IMR-90 (cell line): ENCODE results near the gene NR6A1. TPM values are rescaled to one million over a fixed set of nuclear protein-coding genes. Genes with fewer than 3 reads are reported as not detected.

ENCODE experiments used
- ATAC-seq: fragments of 200-7000 bp; cut with Tn5 transposase; 2 replicates; pipeline ENCODE4 v1.9.1; 2020; ENCODE audit warnings: low read depth, mild to moderate bottlenecking, moderate library complexity
- BruUV-seq: library from RNA; stranded (reverse); fragments of 400-500 nt; replicated peaks from 2 replicates; lab custom pipeline; 2021; lab: Mats Ljungman, UMichigan
- CTCF ChIA-PET: fragments of 300-600 bp; formaldehyde crosslinking; extraction: SDS; loops from one replicate; lab custom pipeline; 2021; ENCODE audit warnings: antibody characterized with exemption; lab: Yijun Ruan, JAX
- POLR2A ChIA-PET: fragments of 300-600 bp; sonication (Branson Sonifier 250); formaldehyde crosslinking; loops from one replicate; lab custom pipeline; 2022; ENCODE audit warnings: antibody characterized with exemption; ENCODE audit not compliant: unreplicated experiment; lab: Charles Lee
- DNase-seq: peaks from one replicate; pipeline ENCODE4 v3.0.0; 2013
- H2AFZ ChIP-seq: replicated peaks from 2 replicates; pipeline ENCODE3; 2013; ENCODE audit warnings: low read length, mild to moderate bottlenecking; ENCODE audit not compliant: poor library complexity
- H2AK5ac ChIP-seq: 2 replicates; pipeline ENCODE4 v1.6.1; 2013; ENCODE audit warnings: low read depth, low read length, inconsistent platforms
- H2AK9ac ChIP-seq: replicated peaks from 2 replicates; pipeline ENCODE3; 2013; ENCODE audit warnings: mild to moderate bottlenecking, low read depth, low read length, moderate library complexity; ENCODE audit not compliant: poor library complexity
- H2BK120ac ChIP-seq: 2 replicates; pipeline ENCODE4 v1.6.1; 2013; ENCODE audit warnings: low read depth, low read length, inconsistent platforms
- H2BK15ac ChIP-seq: 3 replicates; pipeline ENCODE4 v1.6.1; 2013; ENCODE audit warnings: low read depth, low read length, inconsistent platforms
- H2BK20ac ChIP-seq: 2 replicates; pipeline ENCODE4 v1.6.1; 2013; ENCODE audit warnings: low read depth, mild to moderate bottlenecking, inconsistent platforms, low read length, moderate library complexity
- H2BK5ac ChIP-seq: 2 replicates; pipeline ENCODE4 v1.6.1; 2013; ENCODE audit warnings: mild to moderate bottlenecking, low read depth, low read length, inconsistent platforms; ENCODE audit not compliant: poor library complexity, severe bottlenecking
- H3K14ac ChIP-seq: replicated peaks from 2 replicates; pipeline ENCODE4 v1.6.1; 2013; ENCODE audit warnings: low read depth, low read length, inconsistent platforms
- H3K18ac ChIP-seq: 2 replicates; pipeline ENCODE4 v1.6.1; 2013; ENCODE audit warnings: low read depth, low read length, control low read depth
- H3K23ac ChIP-seq: 2 replicates; pipeline ENCODE4 v1.6.1; 2013; ENCODE audit warnings: low read depth, low read length, inconsistent platforms
- H3K27ac ChIP-seq: 2 replicates; pipeline ENCODE4 v1.5.1; 2013; ENCODE audit warnings: mild to moderate bottlenecking, control low read depth, low read length; ENCODE audit not compliant: insufficient read depth
- H3K27me3 ChIP-seq: 2 replicates; pipeline ENCODE4 v1.6.1; 2013; ENCODE audit warnings: low read length; ENCODE audit not compliant: control insufficient read depth, insufficient read depth
- H3K36me3 ChIP-seq: 2 replicates; pipeline ENCODE4 v1.6.1; 2013; ENCODE audit warnings: low read length, mixed read lengths; ENCODE audit not compliant: control insufficient read depth, insufficient read depth
- H3K4ac ChIP-seq: 2 replicates; pipeline ENCODE4 v1.6.1; 2013; ENCODE audit warnings: low read depth, low read length, inconsistent platforms
- H3K4me1 ChIP-seq: 2 replicates; pipeline ENCODE4 v1.6.1; 2013; ENCODE audit warnings: low read length, mixed read lengths; ENCODE audit not compliant: control insufficient read depth, insufficient read depth
- H3K4me2 ChIP-seq: 2 replicates; pipeline ENCODE4 v1.6.1; 2013; ENCODE audit warnings: low read depth, mild to moderate bottlenecking, control low read depth, low read length, moderate library complexity
- H3K4me3 ChIP-seq: 2 replicates; pipeline ENCODE4 v1.5.1; 2013; ENCODE audit warnings: low read depth, mild to moderate bottlenecking, control low read depth, low read length, moderate library complexity; ENCODE audit not compliant: insufficient read depth
- H3K56ac ChIP-seq: 2 replicates; pipeline ENCODE4 v1.6.1; 2013; ENCODE audit warnings: low read length, inconsistent platforms; ENCODE audit not compliant: insufficient read depth; ENCODE audit errors: extremely low read depth
- H3K79me1 ChIP-seq, 2 experiments: 2 replicates each; pipeline ENCODE4 v1.6.1; 2013; ENCODE audit warnings: low read length in 2 of 2, inconsistent platforms in 1 of 2, low read depth in 1 of 2
- H3K9ac ChIP-seq: 2 replicates; pipeline ENCODE4 v1.6.1; 2013; ENCODE audit warnings: low read depth, low read length, control low read depth
- H3K9me1 ChIP-seq: 2 replicates; pipeline ENCODE4 v1.6.1; 2013; ENCODE audit warnings: low read length, inconsistent platforms; ENCODE audit not compliant: insufficient read depth
- H3K9me3 ChIP-seq: 2 replicates; pipeline ENCODE4 v1.6.1; 2013; ENCODE audit warnings: low read length; ENCODE audit not compliant: control insufficient read depth, insufficient read depth
- H4K20me1 ChIP-seq: 2 replicates; pipeline ENCODE4 v1.6.1; 2013; ENCODE audit warnings: low read length, inconsistent platforms; ENCODE audit not compliant: insufficient read depth
- H4K5ac ChIP-seq: 2 replicates; pipeline ENCODE4 v1.6.1; 2013; ENCODE audit warnings: mild to moderate bottlenecking, low read depth, low read length, control low read depth
- H4K8ac ChIP-seq, 2 experiments: 2 replicates each; pipeline ENCODE4 v1.6.1; 2013; ENCODE audit warnings: low read depth in 2 of 2, low read length in 2 of 2, control low read depth in 1 of 2, inconsistent platforms in 1 of 2
- H4K91ac ChIP-seq: 2 replicates; pipeline ENCODE4 v1.6.1; 2013; ENCODE audit warnings: low read depth, low read length, inconsistent platforms; ENCODE audit not compliant: insufficient read depth
- BHLHE40 ChIP-seq: fragments of 150-350 bp; IDR thresholded peaks from 2 replicates; pipeline ENCODE4 v1.6.1; 2016; ENCODE audit warnings: mild to moderate bottlenecking, low read depth, low read length
- CEBPB ChIP-seq: IDR thresholded peaks from 2 replicates; pipeline ENCODE4 v1.6.1; 2012; ENCODE audit warnings: low read depth, low read length, improper control_type of control experiment
- CHD1 ChIP-seq: IDR thresholded peaks from 2 replicates; pipeline ENCODE4 v1.6.1; 2012; ENCODE audit warnings: low read depth, low read length, improper control_type of control experiment
- CTCF ChIP-seq: conservative IDR thresholded peaks from 2 replicates; pipeline ENCODE4 v1.5.1; 2012; ENCODE audit warnings: mild to moderate bottlenecking, low read depth, low read length, improper control_type of control experiment
- ELK1 ChIP-seq: fragments of 150-350 bp; IDR thresholded peaks from 2 replicates; pipeline ENCODE4 v1.6.1; 2016; ENCODE audit warnings: low read depth, mild to moderate bottlenecking, low read length, moderate library complexity, borderline replicate concordance
- FOS ChIP-seq: fragments of 150-350 bp; IDR thresholded peaks from 2 replicates; pipeline ENCODE4 v1.6.1; 2016; ENCODE audit warnings: low read depth, low read length
- MAFK ChIP-seq: IDR thresholded peaks from 2 replicates; pipeline ENCODE4 v1.6.1; 2012; ENCODE audit warnings: low read depth, low read length, improper control_type of control experiment
- MAZ ChIP-seq: IDR thresholded peaks from 2 replicates; pipeline ENCODE4 v1.6.1; 2012; ENCODE audit warnings: low read depth, mild to moderate bottlenecking, low read length, improper control_type of control experiment, moderate library complexity, borderline replicate concordance
- MXI1 ChIP-seq: IDR thresholded peaks from 2 replicates; pipeline ENCODE4 v1.6.1; 2012; ENCODE audit warnings: low read depth, mild to moderate bottlenecking, low read length, moderate library complexity, borderline replicate concordance
- NFE2L2 ChIP-seq: fragments of 150-350 bp; IDR thresholded peaks from 2 replicates; pipeline ENCODE4 v1.6.1; 2016; ENCODE audit warnings: low read depth, mild to moderate bottlenecking, low read length
- POLR2A ChIP-seq: IDR thresholded peaks from 2 replicates; pipeline ENCODE4 v1.6.1; 2012; ENCODE audit warnings: mild to moderate bottlenecking, low read depth, low read length
- RAD21 ChIP-seq: IDR thresholded peaks from 2 replicates; pipeline ENCODE4 v1.6.1; 2012; ENCODE audit warnings: low read length, improper control_type of control experiment
- RCOR1 ChIP-seq: IDR thresholded peaks from 2 replicates; pipeline ENCODE4 v1.6.1; 2012; ENCODE audit warnings: mild to moderate bottlenecking, low read length, improper control_type of control experiment; ENCODE audit not compliant: insufficient replicate concordance
- RFX5 ChIP-seq: IDR thresholded peaks from 2 replicates; pipeline ENCODE4 v1.8.0; 2012; ENCODE audit warnings: low read depth, mild to moderate bottlenecking, low read length, moderate library complexity
- SMC3 ChIP-seq: fragments of 150-350 bp; IDR thresholded peaks from 2 replicates; pipeline ENCODE4 v1.6.1; 2016; ENCODE audit warnings: low read depth, mild to moderate bottlenecking, antibody characterized with exemption, low read length, moderate library complexity
- USF2 ChIP-seq: fragments of 150-350 bp; IDR thresholded peaks from 2 replicates; pipeline ENCODE4 v1.6.1; 2017; ENCODE audit warnings: mild to moderate bottlenecking, antibody characterized with exemption, low read length, low read depth
- WGBS, 2 experiments: methylation state at CpG; one replicate each; pipeline versions ENCODE4 v1.1.5 to v1.1.7; 2013; ENCODE audit warnings: missing lambda C conversion rate in 2 of 2; ENCODE audit not compliant: insufficient read length in 1 of 2; ENCODE audit errors: extremely low coverage in 2 of 2; 5-methylcytosine and 5-hydroxymethylcytosine counted together
- dilution Hi-C: fragments of 300-500 bp; cut with HindIII; formaldehyde crosslinking; loops from one replicate; pipeline ENCODE4 v1.14.3; 2018; ENCODE audit warnings: low sequenced_read_pairs; ENCODE audit not compliant: unreplicated experiment
- in situ Hi-C: fragments of 300-500 bp; cut with MboI; formaldehyde crosslinking; loops from 3 replicates; pipeline ENCODE4 v1.14.3; 2019; ENCODE audit warnings: low sequenced_read_pairs, inconsistent platforms, mixed read lengths
- intact Hi-C: fragments of 100-400 bp; cut with micrococcal nuclease; formaldehyde crosslinking; loops from 2 replicates; pipeline ENCODE4 v1.10.0; 2022
- polyA plus RNA-seq, 3 experiments: library from polyadenylated mRNA; depleted of rRNA; stranded (reverse); fragments of >200 nt; gene quantifications; 2 replicates each; pipeline ENCODE4 v1.2.3, GENCODE V29; 2012; ENCODE audit warnings: low replicate concordance in 1 of 3
- total RNA-seq: library from RNA; depleted of rRNA; stranded (reverse); fragments of >200 nt; gene quantifications from 2 replicates; pipeline ENCODE4 v1.2.3, GENCODE V29; 2012

NR6A1 gene
- total and polyA plus RNA-seq, 2 of the 4 experiments (the other 2 are of a cell fraction): 0.14 to 0.36 TPM

- Histone ChIP-seq H3K18ac (no peak overlapping the region), H2BK5ac (no peak overlapping the region), H2AFZ (no peak overlapping the region), H4K20me1 (peaks cover 4% of the 10 kb centered on the region; the same call in 1 of the 2 replicates), H3K9me1 (peaks cover 14% of the 10 kb centered on the region), H2AK5ac (no peak overlapping the region), H4K91ac (no peak overlapping the region), H3K23ac (no peak overlapping the region), H3K27ac (no peak overlapping the region), H3K36me3 (no peaks in the 10 kb centered on the region), H3K4me3 (no peak overlapping the region), H3K14ac (no peak overlapping the region), H2AK9ac (no peak overlapping the region), H2BK120ac (no peak overlapping the region), H3K4me2 (no peak overlapping the region), H3K9me3 (no peaks in the 10 kb centered on the region), H3K9ac (no peak overlapping the region), H4K8ac (no peak overlapping the region), H3K79me1 (peaks cover 26 to 63% of the 10 kb centered on the region in 2 experiments), H2BK20ac (no peak overlapping the region), H3K27me3 (no peaks in the 10 kb centered on the region), H3K4ac (no peak overlapping the region), H4K5ac (no peak overlapping the region), H3K56ac (no peak overlapping the region), H3K4me1 (peaks cover 13% of the 10 kb centered on the region), H2BK15ac (no peak overlapping the region)
- ChIA-PET POLR2A (no interaction called here), CTCF (interaction anchor here (0.6 to 1.5 kb wide), 2 partner anchors 22 to 164 kb away, joined by 3 read pairs; no protein-coding TSS in a partner anchor)
- intact Hi-C loops: no loop called here
- TF ChIP-seq CTCF: no peak
- TF ChIP-seq CHD1: no peak
- TF ChIP-seq CEBPB: no peak
- no peak for TF ChIP-seq NFE2L2
- TF ChIP-seq SMC3: no peak
- TF ChIP-seq FOS: no peak
- TF ChIP-seq USF2: no peak
- TF ChIP-seq BHLHE40: no peak
- no peak for TF ChIP-seq POLR2A
- no peak for TF ChIP-seq RAD21
- no peak for TF ChIP-seq MAZ
- no peak for TF ChIP-seq ELK1
- TF ChIP-seq RCOR1: no peak
- no peak for TF ChIP-seq RFX5
- no peak for TF ChIP-seq MAFK
- TF ChIP-seq MXI1: no peak
- dilution Hi-C loops: no loop called here
- 86% methylated on average over 1 of the region's 6 CpGs; no CpG with 5 or more reads in 1 of the 2 experiments for WGBS, 2 experiments
- no peak for DNase-seq
- ATAC-seq: no peak
- BruUV-seq: no TSS peak
- in situ Hi-C loops: no loop called here
Measured at GRCh38 chr9:124688238-124688904, 82.7 kb downstream of the NR6A1 start.
